ENCODE data around the gene ARFGAP3.

The ARFGAP3 gene

DNA sequence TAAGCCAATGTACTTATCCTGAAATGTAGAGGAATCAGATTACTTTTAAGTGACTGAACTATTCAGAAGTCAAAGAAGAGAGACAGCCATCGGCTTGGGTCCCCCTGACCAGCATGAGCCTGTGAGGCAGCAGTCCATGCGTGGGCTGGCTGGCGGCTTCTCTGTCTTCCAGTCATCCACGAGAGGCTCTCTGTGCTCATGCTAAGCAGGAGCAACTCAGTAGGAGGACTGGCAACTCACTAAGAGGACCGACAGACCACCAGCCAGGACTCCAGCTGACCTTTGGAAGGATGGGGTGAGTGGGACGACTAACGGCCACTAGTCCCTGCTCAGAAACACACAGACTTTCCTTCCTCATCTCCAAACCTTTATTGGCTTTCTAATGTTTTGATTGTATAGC lies 43.6 kb downstream of the ARFGAP3 start:
- H3K4me1 ChIP-seq (ENCODE audit: insufficient read depth, low read length), result peaks cover 6% of the 10 kb centered on the region
- no peak overlapping the region for H3K27ac ChIP-seq (ENCODE audit: low read depth, low read length)
- H3K9ac ChIP-seq (ENCODE audit: low read length), result no peak overlapping the region
- H3K36me3 ChIP-seq (ENCODE audit: insufficient read depth, low read length), result peaks cover 31% of the 10 kb centered on the region
- no peaks in the 10 kb centered on the region for H3K27me3 ChIP-seq (ENCODE audit: control insufficient read depth in 1 of 2, insufficient read depth in 2 of 2, low read length in 2 of 2)
- H3K9me3 ChIP-seq (ENCODE audit: low read length), result no peaks in the 10 kb centered on the region
- no peak overlapping the region for H3K4me3 ChIP-seq (ENCODE audit: low read depth in 1 of 2, low read length in 2 of 2)

GRCh38 chr22:42811459-42811858 lies 45.6 kb downstream of the ARFGAP3 start:
- H3K4me3 ChIP-seq (ENCODE audit: low read depth in 1 of 2, low read length in 2 of 2), result no peak overlapping the region
- H3K9ac ChIP-seq (ENCODE audit: low read length), result no peak overlapping the region
- no peaks in the 10 kb centered on the region for H3K27me3 ChIP-seq (ENCODE audit: control insufficient read depth in 1 of 2, insufficient read depth in 2 of 2, low read length in 2 of 2)
- H3K36me3 ChIP-seq (ENCODE audit: insufficient read depth, low read length), result peaks cover 37% of the 10 kb centered on the region
- H3K9me3 ChIP-seq (ENCODE audit: low read length), result no peaks in the 10 kb centered on the region
- no peak overlapping the region for H3K27ac ChIP-seq (ENCODE audit: low read depth, low read length)
- peaks cover 6% of the 10 kb centered on the region for H3K4me1 ChIP-seq (ENCODE audit: insufficient read depth, low read length)

DNA sequence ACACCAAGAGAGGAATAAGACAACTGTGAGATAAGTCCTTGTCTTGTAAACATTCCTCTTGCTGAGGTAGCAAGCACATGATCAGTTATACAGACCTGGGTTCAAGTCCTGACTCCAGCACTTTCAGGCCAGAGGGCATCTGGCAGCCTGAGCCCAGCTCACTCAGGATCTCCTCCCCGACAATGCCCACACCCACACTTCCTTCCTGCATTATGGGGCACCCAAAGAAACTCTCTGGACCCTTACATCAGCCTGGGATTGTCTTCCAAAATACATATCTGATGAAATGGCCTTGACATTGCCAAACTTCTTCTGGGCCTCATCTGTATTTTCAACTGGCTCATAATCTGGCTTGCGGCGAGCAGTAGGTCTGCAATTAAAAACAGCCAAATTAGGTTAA lies 48.6 kb downstream of the ARFGAP3 start:
- Histone ChIP-seq H3K27ac (ENCODE audit: low read depth, low read length) (no peak overlapping the region), H3K4me1 (ENCODE audit: insufficient read depth, low read length) (no peaks in the 10 kb centered on the region), H3K36me3 (ENCODE audit: insufficient read depth, low read length) (peaks cover 49% of the 10 kb centered on the region), H3K27me3 (ENCODE audit: control insufficient read depth in 1 of 2, insufficient read depth in 2 of 2, low read length in 2 of 2) (no peaks in the 10 kb centered on the region), H3K4me3 (ENCODE audit: low read depth in 1 of 2, low read length in 2 of 2) (no peak overlapping the region), H3K9ac (ENCODE audit: low read length) (no peak overlapping the region), H3K9me3 (ENCODE audit: low read length) (no peaks in the 10 kb centered on the region)

GRCh38 chr22:42807185-42807584 lies 49.9 kb downstream of the ARFGAP3 start:
- Histone ChIP-seq H3K27ac (ENCODE audit: low read depth, low read length) (no peak overlapping the region), H3K4me3 (ENCODE audit: low read depth in 1 of 2, low read length in 2 of 2) (no peak overlapping the region)

DNA sequence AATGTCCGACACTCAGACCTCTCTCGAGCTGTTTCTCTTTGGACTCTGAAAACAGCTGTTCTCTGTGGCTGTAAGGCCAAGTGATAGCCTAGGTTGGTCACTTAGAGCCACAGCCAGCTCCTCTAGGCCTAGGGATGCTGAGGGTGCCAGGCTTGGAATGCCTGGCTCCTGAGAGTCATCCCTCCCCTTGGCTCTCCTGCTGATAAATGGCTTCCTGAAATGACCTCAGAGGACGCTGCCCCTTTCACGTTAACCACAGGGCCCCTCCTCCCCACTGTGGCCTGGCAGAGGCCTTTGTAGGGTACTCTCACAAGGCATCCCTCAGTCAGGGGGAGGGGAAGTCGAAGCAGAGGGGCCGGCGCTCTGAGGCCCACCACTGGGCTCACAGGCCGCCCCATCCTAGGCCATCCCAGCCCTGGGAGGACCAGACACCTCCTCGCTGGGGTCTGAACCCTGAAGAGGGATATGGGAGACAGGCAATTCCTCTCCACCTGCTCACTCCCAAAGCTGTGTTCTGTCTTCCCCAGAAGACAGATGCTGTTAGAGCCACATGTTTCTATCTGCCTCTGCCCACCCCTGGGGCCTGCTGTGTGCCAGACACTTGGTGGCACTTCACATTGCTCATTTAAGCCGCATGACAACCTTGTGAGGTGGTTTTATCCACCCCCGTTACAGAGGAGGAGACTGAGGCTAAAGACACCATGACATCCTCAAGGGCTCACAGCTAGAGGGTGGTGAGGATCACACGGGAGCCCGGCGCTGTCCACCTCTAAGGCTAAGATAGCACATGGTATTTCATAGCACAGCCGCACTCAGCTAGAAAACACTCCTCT lies 50.9 kb downstream of the ARFGAP3 start:
- Histone ChIP-seq H3K4me1 (ENCODE audit: insufficient read depth, low read length) (no peaks in the 10 kb centered on the region), H3K27me3 (ENCODE audit: control insufficient read depth in 1 of 2, insufficient read depth in 2 of 2, low read length in 2 of 2) (no peaks in the 10 kb centered on the region), H3K36me3 (ENCODE audit: insufficient read depth, low read length) (peaks cover 50% of the 10 kb centered on the region), H3K4me3 (ENCODE audit: low read depth in 1 of 2, low read length in 2 of 2) (no peak overlapping the region), H3K27ac (ENCODE audit: low read depth, low read length) (no peak overlapping the region), H3K9ac (ENCODE audit: low read length) (no peak overlapping the region), H3K9me3 (ENCODE audit: low read length) (no peaks in the 10 kb centered on the region)

More at GRCh38 chr22:42807185-42807584, 49.9 kb downstream of the ARFGAP3 start:
- Histone ChIP-seq H3K9ac (ENCODE audit: low read length) (no peak overlapping the region), H3K36me3 (ENCODE audit: insufficient read depth, low read length) (peaks cover 49% of the 10 kb centered on the region), H3K4me1 (ENCODE audit: insufficient read depth, low read length) (no peaks in the 10 kb centered on the region), H3K9me3 (ENCODE audit: low read length) (no peaks in the 10 kb centered on the region), H3K27me3 (ENCODE audit: control insufficient read depth in 1 of 2, insufficient read depth in 2 of 2, low read length in 2 of 2) (no peaks in the 10 kb centered on the region)

GRCh38 chr22:42805016-42805997 lies 51.8 kb downstream of the ARFGAP3 start:
- H3K27ac ChIP-seq (ENCODE audit: low read depth, low read length), result no peak overlapping the region

GRCh38 chr22:42803389-42803788 lies 53.7 kb downstream of the ARFGAP3 start:
- no peaks in the 10 kb centered on the region for H3K27me3 ChIP-seq (ENCODE audit: control insufficient read depth in 1 of 2, insufficient read depth in 2 of 2, low read length in 2 of 2)
- H3K4me3 ChIP-seq (ENCODE audit: low read depth in 1 of 2, low read length in 2 of 2), result no peak overlapping the region
- peaks cover 52% of the 10 kb centered on the region for H3K36me3 ChIP-seq (ENCODE audit: insufficient read depth, low read length)
- no peak overlapping the region for H3K9ac ChIP-seq (ENCODE audit: low read length)
- H3K9me3 ChIP-seq (ENCODE audit: low read length), result no peaks in the 10 kb centered on the region
- H3K4me1 ChIP-seq (ENCODE audit: insufficient read depth, low read length), result no peaks in the 10 kb centered on the region
- no peak overlapping the region for H3K27ac ChIP-seq (ENCODE audit: low read depth, low read length)

More at GRCh38 chr22:42805016-42805997, 51.8 kb downstream of the ARFGAP3 start:
- H3K9ac ChIP-seq (ENCODE audit: low read length), result no peak overlapping the region
- no peaks in the 10 kb centered on the region for H3K9me3 ChIP-seq (ENCODE audit: low read length)
- H3K4me1 ChIP-seq (ENCODE audit: insufficient read depth, low read length), result no peaks in the 10 kb centered on the region
- peaks cover 60% of the 10 kb centered on the region for H3K36me3 ChIP-seq (ENCODE audit: insufficient read depth, low read length)
- no peak overlapping the region for H3K4me3 ChIP-seq (ENCODE audit: low read depth in 1 of 2, low read length in 2 of 2)
- H3K27me3 ChIP-seq (ENCODE audit: control insufficient read depth in 1 of 2, insufficient read depth in 2 of 2, low read length in 2 of 2), result no peaks in the 10 kb centered on the region

GRCh38 chr22:42801252-42802080 lies 55.6 kb downstream of the ARFGAP3 start:
- no peak overlapping the region for H3K27ac ChIP-seq (ENCODE audit: low read depth, low read length)
- no peaks in the 10 kb centered on the region for H3K27me3 ChIP-seq (ENCODE audit: control insufficient read depth in 1 of 2, insufficient read depth in 2 of 2, low read length in 2 of 2)
- peaks cover 36% of the 10 kb centered on the region for H3K36me3 ChIP-seq (ENCODE audit: insufficient read depth, low read length)
- no peak overlapping the region for H3K4me3 ChIP-seq (ENCODE audit: low read depth in 1 of 2, low read length in 2 of 2)
- no peaks in the 10 kb centered on the region for H3K9me3 ChIP-seq (ENCODE audit: low read length)
- H3K9ac ChIP-seq (ENCODE audit: low read length), result no peak overlapping the region
- H3K4me1 ChIP-seq (ENCODE audit: insufficient read depth, low read length), result no peaks in the 10 kb centered on the region

GRCh38 chr22:42800451-42801251 lies 56.4 kb downstream of the ARFGAP3 start:
- H3K4me3 ChIP-seq (ENCODE audit: low read depth in 1 of 2, low read length in 2 of 2), result no peak overlapping the region
- no peaks in the 10 kb centered on the region for H3K4me1 ChIP-seq (ENCODE audit: insufficient read depth, low read length)
- no peak overlapping the region for H3K27ac ChIP-seq (ENCODE audit: low read depth, low read length)
- peaks cover 28% of the 10 kb centered on the region for H3K36me3 ChIP-seq (ENCODE audit: insufficient read depth, low read length)
- no peaks in the 10 kb centered on the region for H3K27me3 ChIP-seq (ENCODE audit: control insufficient read depth in 1 of 2, insufficient read depth in 2 of 2, low read length in 2 of 2)
- no peaks in the 10 kb centered on the region for H3K9me3 ChIP-seq (ENCODE audit: low read length)
- H3K9ac ChIP-seq (ENCODE audit: low read length), result no peak overlapping the region
